ENCODE data around the gene KCNK10. TPM values are rescaled to one million over a fixed set of nuclear protein-coding genes. Genes with fewer than 3 reads are reported as not detected.

Gene KCNK10
- total RNA-seq, 1 experiment from 2014 or later: 2.9 TPM

DNA sequence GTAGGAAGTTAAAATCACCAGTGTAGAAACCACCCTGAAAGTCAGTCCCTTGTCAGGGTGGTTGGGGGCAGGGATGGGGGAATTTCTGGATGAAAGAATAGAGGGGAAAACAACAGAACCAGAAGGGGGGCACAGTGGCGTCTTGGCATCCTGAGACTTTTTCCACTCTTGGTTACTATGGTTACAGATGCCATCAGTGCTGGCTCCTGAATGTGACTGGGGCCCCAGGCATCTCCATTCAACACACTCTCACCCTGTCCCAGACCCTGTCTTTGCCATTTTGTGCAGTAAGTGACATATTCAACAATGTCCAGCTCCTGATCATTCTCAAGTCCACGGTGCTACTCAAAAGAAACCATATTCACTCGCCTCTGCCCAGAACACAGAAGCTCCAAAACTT, 11.3 kb downstream of the KCNK10 start:
- Histone ChIP-seq H3K4me3 (ENCODE audit: low read depth, low read length) (no peak overlapping the region), H3K36me3 (ENCODE audit: control insufficient read depth, insufficient read depth, low read length) (no peaks in the 10 kb centered on the region), H3K9me3 (no peaks in the 10 kb centered on the region), H3K4me1 (no peaks in the 10 kb centered on the region), H3K27me3 (replicated peaks; ENCODE audit: control insufficient read depth, insufficient read depth, low read length) (no peaks in the 10 kb centered on the region)
- no peaks in the 10 kb centered on the region for H3K27me3 Mint-ChIP-seq (ENCODE audit: insufficient read depth, unreplicated experiment)
- H3K4me3 Mint-ChIP-seq (ENCODE audit: unreplicated experiment): no peak overlapping the region
- intact Hi-C loops (cut with micrococcal nuclease; ENCODE audit: unreplicated experiment): no loop called here
- H3K27ac Mint-ChIP-seq (ENCODE audit: unreplicated experiment): no peak overlapping the region
- no peaks in the 10 kb centered on the region for H3K36me3 Mint-ChIP-seq (ENCODE audit: insufficient read depth, unreplicated experiment)
- POLR2A ChIA-PET: no interaction called here
- CTCF ChIA-PET: no interaction called here
- H3K9me3 Mint-ChIP-seq (ENCODE audit: unreplicated experiment): no peaks in the 10 kb centered on the region
- BruUV-seq (replicated peaks): no TSS peak
- H3K4me1 Mint-ChIP-seq (ENCODE audit: low read depth, unreplicated experiment): no peaks in the 10 kb centered on the region
- TF ChIP-seq CTCF (IDR thresholded peaks at IDR 0.05; ENCODE audit: insufficient read depth in 1 of 2, low read depth in 1 of 2, low read length in 1 of 2, severe bottlenecking in 1 of 2, unreplicated experiment in 1 of 2): no peak
- DNase-seq: no peak

- Mint-ChIP-seq H3K36me3 (ENCODE audit: insufficient read depth, unreplicated experiment) (no peaks in the 10 kb centered on the region), H3K9me3 (ENCODE audit: unreplicated experiment) (no peaks in the 10 kb centered on the region), H3K27me3 (ENCODE audit: insufficient read depth, unreplicated experiment) (no peaks in the 10 kb centered on the region), H3K4me1 (ENCODE audit: low read depth, unreplicated experiment) (no peaks in the 10 kb centered on the region), H3K4me3 (ENCODE audit: unreplicated experiment) (no peak overlapping the region), H3K27ac (ENCODE audit: unreplicated experiment) (no peak overlapping the region)
- ChIA-PET POLR2A (no interaction called here), CTCF (no interaction called here)
- BruUV-seq (replicated peaks): no TSS peak
- intact Hi-C loops (cut with micrococcal nuclease; ENCODE audit: unreplicated experiment): no loop called here
- DNase-seq: no peak
- Histone ChIP-seq H3K4me1 (no peaks in the 10 kb centered on the region), H3K4me3 (ENCODE audit: low read depth, low read length) (no peak overlapping the region), H3K36me3 (ENCODE audit: control insufficient read depth, insufficient read depth, low read length) (no peaks in the 10 kb centered on the region), H3K9me3 (no peaks in the 10 kb centered on the region), H3K27me3 (replicated peaks; ENCODE audit: control insufficient read depth, insufficient read depth, low read length) (no peaks in the 10 kb centered on the region)
- TF ChIP-seq CTCF (IDR thresholded peaks at IDR 0.05; ENCODE audit: insufficient read depth in 1 of 2, low read depth in 1 of 2, low read length in 1 of 2, severe bottlenecking in 1 of 2, unreplicated experiment in 1 of 2): no peak
Observed at GRCh38 chr14:88310449-88310848, 12.6 kb downstream of the KCNK10 start.

- no peak overlapping the region for H3K4me3 ChIP-seq (ENCODE audit: low read depth, low read length)
- H3K4me1 ChIP-seq: no peaks in the 10 kb centered on the region
- no peak for DNase-seq
- TF ChIP-seq CTCF (IDR thresholded peaks at IDR 0.05; ENCODE audit: insufficient read depth in 1 of 2, low read depth in 1 of 2, low read length in 1 of 2, severe bottlenecking in 1 of 2, unreplicated experiment in 1 of 2): no peak
- intact Hi-C loops (cut with micrococcal nuclease; ENCODE audit: unreplicated experiment): no loop called here
- H3K9me3 Mint-ChIP-seq (ENCODE audit: unreplicated experiment): no peaks in the 10 kb centered on the region
- no peak overlapping the region for H3K4me3 Mint-ChIP-seq (ENCODE audit: unreplicated experiment)
- H3K36me3 Mint-ChIP-seq (ENCODE audit: insufficient read depth, unreplicated experiment): no peaks in the 10 kb centered on the region
- no peak overlapping the region for H3K27ac Mint-ChIP-seq (ENCODE audit: unreplicated experiment)
- no peaks in the 10 kb centered on the region for H3K9me3 ChIP-seq
- no peaks in the 10 kb centered on the region for H3K4me1 Mint-ChIP-seq (ENCODE audit: low read depth, unreplicated experiment)
- no peaks in the 10 kb centered on the region for H3K36me3 ChIP-seq (ENCODE audit: control insufficient read depth, insufficient read depth, low read length)
- ChIA-PET POLR2A (no interaction called here), CTCF (no interaction called here)
- H3K27me3 ChIP-seq (replicated peaks; ENCODE audit: control insufficient read depth, insufficient read depth, low read length): no peaks in the 10 kb centered on the region
- H3K27me3 Mint-ChIP-seq (ENCODE audit: insufficient read depth, unreplicated experiment): no peaks in the 10 kb centered on the region
- no TSS peak for BruUV-seq (replicated peaks)
Observed at GRCh38 chr14:88310021-88310420, 13.0 kb downstream of the KCNK10 start.

Data from Caco-2 (cell line).